GM18498 (cell line): ENCODE results near the gene AKAP10.
"Not testable (repeated sequence)": the region's sequence is repeated elsewhere in the genome, so short reads cannot be mapped to it uniquely, and the experiment has no call there.

Source experiments
- ATAC-seq: cut with Tn5 transposase; IDR thresholded peaks from one replicate; pipeline ENCODE4 v1.9.1; 2021; ENCODE audit warnings: mild to moderate bottlenecking, moderate library complexity; ENCODE audit not compliant: unreplicated experiment

AKAP10 gene

GRCh38 chr17:19935169-19935568 lies 42.5 kb downstream of the AKAP10 start:
- ATAC-seq: no peak

- no peak for ATAC-seq
These were observed 44.0 kb downstream of the AKAP10 start for GRCh38 chr17:19933628-19934027.

GRCh38 chr17:19933221-19933620 lies 44.4 kb downstream of the AKAP10 start:
- no peak for ATAC-seq

- ATAC-seq: no peak
These were observed 49.3 kb downstream of the AKAP10 start for GRCh38 chr17:19928299-19928698.

GRCh38 chr17:19915245-19915978 lies 62.2 kb downstream of the AKAP10 start:
- ATAC-seq: no peak

GRCh38 chr17:19911033-19911432 lies 66.6 kb downstream of the AKAP10 start:
- ATAC-seq: no peak

- ATAC-seq: no peak
These were observed 68.5 kb downstream of the AKAP10 start for GRCh38 chr17:19909139-19909538.

GRCh38 chr17:19905502-19905901 lies 72.1 kb downstream of the AKAP10 start:
- no peak for ATAC-seq

- no peak for ATAC-seq
These were observed 72.7 kb downstream of the AKAP10 start for GRCh38 chr17:19904924-19905323.

GRCh38 chr17:19904412-19904811 lies 73.2 kb downstream of the AKAP10 start:
- ATAC-seq: no peak

- no peak for ATAC-seq
These were observed 76.8 kb downstream of the AKAP10 start for GRCh38 chr17:19900809-19901208.

GRCh38 chr17:19897903-19898302 lies 79.7 kb downstream of the AKAP10 start:
- no peak for ATAC-seq

GRCh38 chr17:19897090-19897837 lies 80.4 kb downstream of the AKAP10 start:
- no peak for ATAC-seq

GRCh38 chr17:19896679-19897078 lies 80.9 kb downstream of the AKAP10 start:
- no peak for ATAC-seq

GRCh38 chr17:19890554-19890953 lies 87.1 kb downstream of the AKAP10 start:
- ATAC-seq: not testable (repeated sequence)

- not testable (repeated sequence) for ATAC-seq
These were observed 87.6 kb downstream of the AKAP10 start for GRCh38 chr17:19890001-19890400.

- ATAC-seq: no peak
These were observed 91.5 kb downstream of the AKAP10 start for GRCh38 chr17:19886116-19886515.

GRCh38 chr17:19883537-19884215 lies 94.0 kb downstream of the AKAP10 start:
- ATAC-seq: no peak

GRCh38 chr17:19880393-19880792 lies 97.2 kb downstream of the AKAP10 start:
- ATAC-seq: no peak

- no peak for ATAC-seq
These were observed 100.2 kb downstream of the AKAP10 start for GRCh38 chr17:19877364-19877945.

GRCh38 chr17:19876529-19877161 lies 101.0 kb downstream of the AKAP10 start:
- ATAC-seq: no peak
